NAMALWA (cell line): ENCODE data around the gene PIP4K2A.
A peak's percentile ranks its signal among the peaks of the same experiment; 100 is the strongest.
"Not testable (repeated sequence)": the region's sequence is repeated elsewhere in the genome, so short reads cannot be mapped to it uniquely, and the experiment has no call there.

Source experiments
- DNase-seq: peaks from one replicate; pipeline ENCODE4 v3.0.0-alpha.2; 2015; ENCODE audit warnings: low spot score

PIP4K2A gene

GRCh38 chr10:22714479-22715289, at the start of gene PIP4K2A:
TSS of gene PIP4K2A (minus strand) at chr10:22714578. CDS start at chr10:22714326, 252 bp downstream.
- DNase-seq: peak; percentile 80

- no peak for DNase-seq
These were observed 47.3 kb upstream of the PIP4K2A start for GRCh38 chr10:22761569-22762220.

- DNase-seq: no peak
These were observed 45.6 kb upstream of the PIP4K2A start for GRCh38 chr10:22760025-22760424.

GRCh38 chr10:22758867-22759266, 44.5 kb upstream of the PIP4K2A start:
- no peak for DNase-seq

GRCh38 chr10:22754296-22754695, 39.9 kb upstream of the PIP4K2A start:
- DNase-seq: no peak

- DNase-seq: no peak
These were observed 39.4 kb upstream of the PIP4K2A start for GRCh38 chr10:22753786-22754185.

- DNase-seq: no peak
These were observed 38.0 kb upstream of the PIP4K2A start for GRCh38 chr10:22752272-22752889.

GRCh38 chr10:22750131-22750530, 35.8 kb upstream of the PIP4K2A start:
- DNase-seq: no peak

GRCh38 chr10:22744858-22745257, 30.5 kb upstream of the PIP4K2A start:
- not testable (repeated sequence) for DNase-seq

- DNase-seq: peak; percentile 69
These were observed 28.3 kb upstream of the PIP4K2A start for GRCh38 chr10:22742678-22743077.

- DNase-seq: not testable (repeated sequence)
These were observed 27.3 kb upstream of the PIP4K2A start for GRCh38 chr10:22741631-22742030.

- no peak for DNase-seq
These were observed 25.8 kb upstream of the PIP4K2A start for GRCh38 chr10:22740180-22740579.

GRCh38 chr10:22737587-22737986, 23.2 kb upstream of the PIP4K2A start:
- DNase-seq: no peak

GRCh38 chr10:22736134-22736533, 21.8 kb upstream of the PIP4K2A start:
- no peak for DNase-seq

GRCh38 chr10:22733992-22734391, 19.6 kb upstream of the PIP4K2A start:
- DNase-seq: no peak

- DNase-seq: no peak
These were observed 13.3 kb upstream of the PIP4K2A start for GRCh38 chr10:22727663-22728062.

GRCh38 chr10:22727112-22727511, 12.7 kb upstream of the PIP4K2A start:
- no peak for DNase-seq

- no peak for DNase-seq
These were observed 10.4 kb upstream of the PIP4K2A start for GRCh38 chr10:22724773-22725172.

- DNase-seq: no peak
These were observed 9.4 kb upstream of the PIP4K2A start for GRCh38 chr10:22723783-22724182.

- DNase-seq: peak; percentile 63
These were observed 9.0 kb upstream of the PIP4K2A start for GRCh38 chr10:22723343-22723779.

- DNase-seq: no peak
These were observed 8.3 kb upstream of the PIP4K2A start for GRCh38 chr10:22722626-22723169.

GRCh38 chr10:22720667-22721066, 6.3 kb upstream of the PIP4K2A start:
- no peak for DNase-seq
